Endothelial cell of umbilical vein (primary cell): ENCODE measurements around the gene FAM78A. TPM values are rescaled to one million over a fixed set of nuclear protein-coding genes. Genes with fewer than 3 reads are reported as not detected.

Experiments used
- BruUV-seq: library from RNA; stranded (reverse); fragments of 400-500 nt; replicated peaks from 2 replicates; lab custom pipeline; 2021; lab: Mats Ljungman, UMichigan
- CTCF ChIA-PET: fragments of 300-600, 350-600 bp; sonication (Branson Sonifier 250); formaldehyde crosslinking; loops from one replicate; lab custom pipeline; 2021; ENCODE audit warnings: antibody characterized with exemption, inconsistent platforms; lab: Charles Lee
- POLR2A ChIA-PET: fragments of 300-600, 350-600 bp; sonication (Branson Sonifier 250); formaldehyde crosslinking; loops from one replicate; lab custom pipeline; 2021; ENCODE audit warnings: antibody characterized with exemption, inconsistent platforms; lab: Charles Lee
- DNase-seq: peaks from one replicate; pipeline ENCODE4 v3.0.0-alpha.2; 2011; ENCODE audit warnings: low read depth, low spot score
- FAIRE-seq: peaks from 2 replicates; lab custom pipeline; 2011; peaks lifted over from hg19 to GRCh38; lab: Jason Lieb, UNC
- H2AFZ ChIP-seq: 2 replicates; pipeline ENCODE4 v1.6.0; 2012; ENCODE audit warnings: low read depth, low read length, control low read depth, inconsistent platforms
- H3K27ac ChIP-seq: 2 replicates; pipeline ENCODE4 v1.5.1; 2011; ENCODE audit warnings: low read depth, mild to moderate bottlenecking, control low read depth, low read length, moderate library complexity; ENCODE audit not compliant: insufficient read depth
- H3K27me3 ChIP-seq, 2 experiments: 2 replicates each; pipeline versions ENCODE4 v1.6.0 to v1.6.1; 2011; ENCODE audit warnings: low read length in 2 of 2, mixed read lengths in 1 of 2; ENCODE audit not compliant: control insufficient read depth in 2 of 2, insufficient read depth in 2 of 2
- H3K36me3 ChIP-seq, 2 experiments: 2 replicates in 1 of 2; 3 replicates in 1 of 2; pipeline ENCODE4 v1.5.1; 2011; ENCODE audit warnings: low read length in 2 of 2, mild to moderate bottlenecking in 1 of 2, moderate library complexity in 1 of 2; ENCODE audit not compliant: control insufficient read depth in 2 of 2, insufficient read depth in 2 of 2; ENCODE audit errors: extremely low read depth in 1 of 2
- H3K4me1 ChIP-seq: 3 replicates; pipeline ENCODE4 v1.5.1; 2011; ENCODE audit warnings: mild to moderate bottlenecking, low read length; ENCODE audit not compliant: control insufficient read depth, insufficient read depth; ENCODE audit errors: extremely low read depth
- H3K4me2 ChIP-seq: 2 replicates; pipeline ENCODE4 v1.6.1; 2011; ENCODE audit warnings: low read length, control low read depth, mixed read lengths; ENCODE audit not compliant: insufficient read depth
- H3K4me3 ChIP-seq, 3 experiments: fragments of 200-600 bp in 1 of 3; sonication (generic), shearing (Covaris generic) in 1 of 3; replicated peaks in 1 of 3; 2 replicates each; pipeline ENCODE4 v1.5.1; 2011 to 2016; ENCODE audit warnings: control low read depth in 3 of 3, low read length in 3 of 3, mild to moderate bottlenecking in 2 of 3, inconsistent platforms in 1 of 3, low read depth in 1 of 3, moderate library complexity in 1 of 3; ENCODE audit not compliant: insufficient read depth in 1 of 3
- H3K79me2 ChIP-seq: 2 replicates; pipeline ENCODE4 v1.6.0; 2012; ENCODE audit warnings: low read length, inconsistent platforms; ENCODE audit not compliant: control insufficient read depth, insufficient read depth
- H3K9ac ChIP-seq: replicated peaks from 2 replicates; pipeline ENCODE3; 2011; ENCODE audit warnings: low read length, control low read depth; ENCODE audit not compliant: insufficient read depth; ENCODE audit errors: extremely low read depth
- H3K9me1 ChIP-seq: replicated peaks from 3 replicates; pipeline ENCODE4 v1.6.0; 2011; ENCODE audit warnings: mild to moderate bottlenecking, low read length; ENCODE audit not compliant: control insufficient read depth, insufficient read depth; ENCODE audit errors: extremely low read depth
- H3K9me3 ChIP-seq: replicated peaks from 2 replicates; pipeline ENCODE4 v1.5.1; 2012; ENCODE audit warnings: low read length, inconsistent platforms; ENCODE audit not compliant: control insufficient read depth, insufficient read depth
- H4K20me1 ChIP-seq: replicated peaks from 2 replicates; pipeline ENCODE3; 2011; ENCODE audit warnings: mild to moderate bottlenecking, low read length; ENCODE audit not compliant: control insufficient read depth, insufficient read depth; ENCODE audit errors: extremely low read depth
- JUN ChIP-seq: IDR thresholded peaks from 2 replicates; pipeline ENCODE4 v1.6.1; 2011; ENCODE audit warnings: borderline replicate concordance, low read depth; ENCODE audit not compliant: insufficient read length, insufficient read depth
- MYC ChIP-seq: IDR thresholded peaks from one replicate; pipeline ENCODE4 v1.6.1; 2011; ENCODE audit warnings: mild to moderate bottlenecking, low read depth, low read length
- POLR2AphosphoS5 ChIP-seq: IDR thresholded peaks from 2 replicates; pipeline ENCODE4 v1.6.1; 2012; ENCODE audit warnings: low read depth, mild to moderate bottlenecking, control low read depth, low read length, moderate library complexity; ENCODE audit not compliant: insufficient read depth
- dilution Hi-C: fragments of 300-500 bp; cut with MboI; formaldehyde crosslinking; loops from one replicate; pipeline ENCODE4 v1.15.0; 2019; ENCODE audit warnings: low sequenced_read_pairs; ENCODE audit not compliant: extremely low pct_ligation_motif_present
- intact Hi-C: fragments of 100-400 bp; cut with micrococcal nuclease; formaldehyde crosslinking; loops from one replicate; pipeline ENCODE4 v1.10.0; 2022
- polyA plus RNA-seq, 4 experiments: library from polyadenylated mRNA; depleted of rRNA in 3 of 4; stranded (reverse) in 3 of 4; unstranded in 1 of 4; fragments of >200 nt; gene quantifications; 2 replicates each; pipeline versions ENCODE4 v1.2.1 to v1.2.3, GENCODE V29; 2011 to 2012; ENCODE audit warnings: missing spikeins in 1 of 4
- total RNA-seq: library from RNA; stranded (reverse); gene quantifications from 2 replicates; pipeline ENCODE4 v1.2.3, GENCODE V29; 2021
- TF ChIP-seq, protein P1 (sequence below), 2 donors: IDR thresholded peaks; 1 replicate in 1 of 2; 2 replicates in 1 of 2; pipeline ENCODE4 v1.5.1; 2011; ENCODE audit warnings: low read length in 2 of 2, mild to moderate bottlenecking in 2 of 2, moderate library complexity in 2 of 2, control low read depth in 1 of 2, inconsistent platforms in 1 of 2, low read depth in 1 of 2; ENCODE audit not compliant: insufficient read depth in 1 of 2; ENCODE audit errors: extremely low read depth in 1 of 2

FAM78A gene
- total and polyA plus RNA-seq, 2 donors (not counting 3 experiments of a cell fraction or from before 2014, with no cell fraction given): 34.0 to 37.4 TPM

DNA sequence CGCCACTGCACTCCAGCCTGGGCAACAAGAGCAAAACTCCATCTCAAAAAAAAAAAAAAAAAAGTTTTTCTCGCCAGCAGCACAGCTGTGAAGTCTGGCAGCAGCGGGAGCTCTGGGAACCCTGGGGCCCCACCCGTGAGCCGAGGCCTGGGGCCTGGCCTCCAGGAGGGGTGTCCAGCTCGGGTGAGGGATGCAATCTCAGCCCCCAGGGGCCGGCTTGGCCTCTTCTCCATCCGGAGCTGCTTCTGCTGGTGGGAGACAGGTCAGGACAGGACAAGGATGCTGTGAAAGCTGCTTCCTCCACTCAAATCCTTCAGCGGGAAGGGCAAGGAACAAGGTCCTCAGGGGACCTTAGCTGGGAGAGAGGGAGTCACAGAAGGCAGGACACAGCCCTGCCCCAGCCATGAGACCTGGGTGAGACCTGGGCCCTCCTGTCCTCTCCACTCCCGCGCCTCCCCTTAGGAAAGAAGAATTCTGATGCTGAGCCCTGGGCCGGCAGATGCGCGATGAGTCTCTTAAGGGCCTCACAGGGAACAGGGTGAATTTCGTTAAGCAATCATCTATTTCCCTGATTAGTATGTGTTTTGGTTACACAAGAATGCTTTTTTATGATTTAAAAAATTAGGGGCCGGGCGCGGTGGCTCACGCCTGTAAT, 43.8 kb upstream of the FAM78A start:
- ChIA-PET CTCF (interaction anchor here (0.7 to 0.8 kb wide), 2 partner anchors 16 to 263 kb away, joined by 3 to 4 read pairs; no protein-coding TSS in a partner anchor), POLR2A (interaction anchor here (0.7 kb wide), 1 partner anchor 136 kb away, joined by 4 read pairs; no protein-coding TSS in a partner anchor)
- no peak overlapping the region for H3K4me3 ChIP-seq
- no peak overlapping the region for H3K9ac ChIP-seq
- no peak overlapping the region for H3K4me2 ChIP-seq
- no peak overlapping the region for H2AFZ ChIP-seq
- no peaks in the 10 kb centered on the region for H3K79me2 ChIP-seq
- no peaks in the 10 kb centered on the region for H3K9me3 ChIP-seq
- H3K4me1 ChIP-seq: no peaks in the 10 kb centered on the region
- no peaks in the 10 kb centered on the region for H3K27me3 ChIP-seq
- H3K27ac ChIP-seq: no peak overlapping the region
- FAIRE-seq (no peak), DNase-seq (no peak)
- dilution Hi-C loops (no loop called here), intact Hi-C loops (no loop called here)
- TF ChIP-seq JUN (no peak), POLR2AphosphoS5 (no peak), MYC (no peak)
- TF ChIP-seq, protein P1, sequence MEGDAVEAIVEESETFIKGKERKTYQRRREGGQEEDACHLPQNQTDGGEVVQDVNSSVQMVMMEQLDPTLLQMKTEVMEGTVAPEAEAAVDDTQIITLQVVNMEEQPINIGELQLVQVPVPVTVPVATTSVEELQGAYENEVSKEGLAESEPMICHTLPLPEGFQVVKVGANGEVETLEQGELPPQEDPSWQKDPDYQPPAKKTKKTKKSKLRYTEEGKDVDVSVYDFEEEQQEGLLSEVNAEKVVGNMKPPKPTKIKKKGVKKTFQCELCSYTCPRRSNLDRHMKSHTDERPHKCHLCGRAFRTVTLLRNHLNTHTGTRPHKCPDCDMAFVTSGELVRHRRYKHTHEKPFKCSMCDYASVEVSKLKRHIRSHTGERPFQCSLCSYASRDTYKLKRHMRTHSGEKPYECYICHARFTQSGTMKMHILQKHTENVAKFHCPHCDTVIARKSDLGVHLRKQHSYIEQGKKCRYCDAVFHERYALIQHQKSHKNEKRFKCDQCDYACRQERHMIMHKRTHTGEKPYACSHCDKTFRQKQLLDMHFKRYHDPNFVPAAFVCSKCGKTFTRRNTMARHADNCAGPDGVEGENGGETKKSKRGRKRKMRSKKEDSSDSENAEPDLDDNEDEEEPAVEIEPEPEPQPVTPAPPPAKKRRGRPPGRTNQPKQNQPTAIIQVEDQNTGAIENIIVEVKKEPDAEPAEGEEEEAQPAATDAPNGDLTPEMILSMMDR (IDR thresholded peaks at IDR 0.05; ENCODE audit: extremely low read depth in 1 of 2, insufficient read depth in 1 of 2, low read depth in 1 of 2, low read length in 2 of 2): no peak
- H3K9me1 ChIP-seq: no peaks in the 10 kb centered on the region
- H4K20me1 ChIP-seq: no peaks in the 10 kb centered on the region
- no TSS peak for BruUV-seq
- H3K36me3 ChIP-seq: no peaks in the 10 kb centered on the region
